GM15510 (cell line): ENCODE measurements around the gene SEMA6B.

Experiments
- POLR2A ChIP-seq: IDR thresholded peaks from 3 replicates; pipeline ENCODE4 v1.6.1; 2011; ENCODE audit warnings: borderline replicate concordance; ENCODE audit not compliant: insufficient read length; ENCODE audit errors: extremely low read depth

SEMA6B gene

DNA sequence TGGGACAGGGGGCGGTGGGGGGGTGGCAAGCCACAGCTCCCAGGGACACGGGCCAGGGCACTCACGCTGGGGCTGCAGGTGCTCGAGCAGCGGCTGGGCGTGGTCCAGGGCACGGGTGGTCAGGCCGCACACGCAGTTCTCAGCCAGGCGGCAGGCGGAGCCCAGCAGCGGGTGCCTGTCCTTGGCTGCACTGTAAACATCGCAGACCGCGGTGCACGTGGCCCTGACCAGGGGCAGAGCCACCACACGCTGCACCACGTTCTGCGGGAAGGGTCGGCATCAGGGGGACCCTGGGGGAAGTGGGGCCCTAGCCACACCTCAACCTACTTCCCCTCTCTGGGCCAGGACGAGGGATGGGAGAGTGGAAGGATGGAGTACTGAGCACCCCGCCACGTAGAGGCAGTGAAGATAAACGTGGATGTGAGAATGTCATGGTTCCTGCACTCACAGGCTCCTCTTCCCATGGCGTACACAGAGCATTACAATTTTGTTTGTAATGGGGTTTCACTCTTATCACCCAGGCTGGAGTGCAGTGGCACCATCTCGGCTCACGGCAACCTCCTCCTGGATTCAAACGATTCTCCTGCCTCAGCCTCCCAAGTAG, 27.8 kb downstream of the SEMA6B start:
- no peak for TF ChIP-seq POLR2A

DNA sequence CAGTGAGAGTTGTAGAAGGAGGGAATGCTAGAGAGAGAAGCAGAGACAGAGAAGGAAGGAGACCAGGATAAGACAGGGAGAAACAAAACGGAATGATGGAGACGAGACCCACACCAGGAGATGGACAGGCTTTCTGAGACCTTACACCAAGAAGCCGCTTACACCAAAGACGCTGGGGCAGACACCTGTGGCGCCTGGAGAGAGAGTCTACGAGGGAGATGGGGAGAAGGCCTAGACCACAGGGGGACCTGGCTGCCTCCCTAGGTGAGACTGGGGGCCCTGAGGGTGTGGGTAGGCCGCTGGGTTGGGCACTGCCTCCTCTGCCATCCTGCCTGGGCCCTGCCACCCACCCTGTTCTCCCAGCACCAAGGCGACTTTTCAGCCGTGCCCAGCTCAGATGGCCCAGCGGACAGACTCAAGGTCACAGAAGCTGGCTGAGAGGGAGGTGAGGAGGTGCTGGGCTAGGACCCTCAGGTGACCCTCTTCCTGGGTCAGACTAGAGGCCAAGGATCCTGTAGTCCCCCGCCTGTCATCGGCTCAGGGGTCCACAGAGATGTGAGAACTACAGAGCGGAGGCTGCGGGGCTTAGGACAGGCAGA, 29.5 kb downstream of the SEMA6B start:
- TF ChIP-seq POLR2A = no peak

DNA sequence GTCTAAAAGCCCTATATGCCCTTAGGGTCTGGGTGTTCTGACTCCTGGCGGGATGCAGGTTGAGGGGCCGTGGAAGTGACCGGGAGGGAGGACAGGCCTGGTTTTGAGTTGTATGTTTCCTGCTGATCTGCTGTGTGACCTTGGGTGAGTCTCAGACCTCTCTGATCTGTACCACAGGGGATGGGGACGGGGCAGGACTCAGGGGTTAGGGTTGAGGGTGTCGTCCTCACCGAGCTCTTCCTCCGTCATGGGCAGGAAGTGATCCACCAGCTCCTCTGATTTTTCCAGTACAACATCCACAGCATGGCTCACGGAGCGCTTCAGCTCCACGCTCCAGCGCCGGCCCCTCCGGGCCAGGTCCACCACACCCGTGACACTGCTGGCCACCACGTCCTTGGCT, 30.6 kb downstream of the SEMA6B start:
- TF ChIP-seq POLR2A = no peak

DNA sequence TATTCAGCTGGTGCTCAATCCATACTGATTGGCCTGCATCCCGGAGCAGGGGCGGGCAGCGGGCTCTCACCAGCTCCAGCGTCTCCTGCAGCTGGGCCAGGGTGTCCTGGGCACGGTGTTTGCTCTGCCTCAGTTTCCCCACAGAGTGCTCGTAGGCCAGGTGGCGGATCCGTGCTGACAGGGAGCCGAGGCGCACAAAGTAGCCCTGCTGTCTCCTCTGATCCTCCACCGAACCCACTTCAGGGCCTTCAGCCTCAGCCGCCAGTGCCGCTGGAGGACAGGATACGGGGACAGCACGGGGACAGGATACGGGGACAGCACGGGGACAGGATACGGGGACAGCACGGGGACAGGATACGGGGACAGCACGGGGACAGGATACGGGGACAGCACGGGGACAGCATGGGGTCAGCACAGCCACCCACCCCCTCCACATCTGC, 33.9 kb downstream of the SEMA6B start:
- no peak for TF ChIP-seq POLR2A

DNA sequence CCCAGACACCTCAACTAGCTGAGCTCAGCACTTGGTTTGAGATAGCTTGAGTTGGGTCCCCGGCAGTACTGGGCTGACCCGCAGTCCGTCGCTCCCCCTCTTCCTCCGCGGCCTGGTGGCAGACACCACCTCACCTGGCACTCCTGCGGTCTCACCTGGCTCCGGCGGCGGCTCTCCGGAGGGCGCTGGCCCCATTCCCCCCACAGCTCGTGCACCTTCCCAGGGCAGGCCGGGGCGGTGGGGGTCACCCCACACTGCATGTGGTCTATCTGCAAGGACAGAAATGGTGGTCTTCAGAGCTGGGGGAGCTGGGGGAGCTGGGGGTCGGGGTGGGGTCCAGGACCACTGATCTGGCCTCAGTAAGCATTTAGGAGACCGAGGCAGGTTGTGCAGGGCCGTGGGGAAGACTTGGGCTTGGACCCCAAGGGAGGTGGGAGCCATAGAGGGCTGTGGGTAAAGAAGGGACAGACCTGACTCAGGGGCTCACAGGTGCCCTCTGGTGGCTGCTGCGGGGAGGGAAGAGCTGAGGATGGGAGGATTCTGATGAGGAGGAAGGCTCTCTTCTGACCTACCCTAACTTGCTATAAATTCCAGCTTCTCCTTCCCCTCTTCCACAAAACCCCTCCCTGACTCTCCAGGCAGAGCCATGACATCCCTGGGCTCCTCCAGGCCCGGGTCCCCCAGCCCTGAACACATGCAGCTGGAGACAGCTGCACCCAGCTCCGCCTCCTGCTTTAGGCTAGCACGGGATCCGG, 34.5 kb downstream of the SEMA6B start:
- no peak for TF ChIP-seq POLR2A

DNA sequence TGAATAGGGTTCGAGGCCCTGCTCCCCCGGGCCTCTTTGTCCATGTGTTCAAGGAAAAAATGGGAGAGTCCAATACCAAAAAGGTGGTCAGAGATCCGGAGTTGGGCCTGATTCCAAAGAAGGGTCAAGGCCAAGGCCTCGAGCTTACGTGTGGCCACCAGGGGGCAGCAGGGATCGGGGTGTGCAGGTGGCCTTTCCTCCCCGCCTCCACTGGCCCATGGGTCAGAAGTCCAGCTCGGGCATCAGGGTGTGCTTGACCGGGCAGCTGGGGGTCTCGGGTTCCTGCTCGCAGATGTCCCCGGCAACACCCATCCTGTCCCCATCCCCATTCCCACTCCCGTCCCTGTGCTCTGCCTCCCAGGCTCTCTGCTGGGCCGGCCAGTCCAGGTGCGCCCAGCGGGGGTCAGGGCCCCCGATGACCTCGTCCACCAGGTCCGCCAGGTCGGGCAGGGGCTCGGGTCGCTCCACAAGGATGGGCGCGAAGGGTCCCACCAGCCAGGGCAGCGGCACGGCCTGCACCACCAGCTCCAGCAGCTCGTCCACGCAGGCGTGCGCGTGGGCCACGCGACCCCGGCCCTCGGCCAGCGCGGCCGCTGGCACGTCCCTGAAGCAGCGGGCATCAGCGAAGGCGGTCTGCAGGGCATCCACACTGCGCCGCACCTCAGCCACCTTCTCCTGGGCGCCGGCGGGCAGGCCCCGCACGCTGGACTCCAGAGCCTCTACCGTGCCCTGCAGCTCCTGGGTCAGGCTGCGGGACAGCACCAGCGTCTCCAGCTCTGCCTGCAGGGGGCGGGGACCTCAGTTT, 36.0 kb downstream of the SEMA6B start:
- TF ChIP-seq POLR2A = no peak

DNA sequence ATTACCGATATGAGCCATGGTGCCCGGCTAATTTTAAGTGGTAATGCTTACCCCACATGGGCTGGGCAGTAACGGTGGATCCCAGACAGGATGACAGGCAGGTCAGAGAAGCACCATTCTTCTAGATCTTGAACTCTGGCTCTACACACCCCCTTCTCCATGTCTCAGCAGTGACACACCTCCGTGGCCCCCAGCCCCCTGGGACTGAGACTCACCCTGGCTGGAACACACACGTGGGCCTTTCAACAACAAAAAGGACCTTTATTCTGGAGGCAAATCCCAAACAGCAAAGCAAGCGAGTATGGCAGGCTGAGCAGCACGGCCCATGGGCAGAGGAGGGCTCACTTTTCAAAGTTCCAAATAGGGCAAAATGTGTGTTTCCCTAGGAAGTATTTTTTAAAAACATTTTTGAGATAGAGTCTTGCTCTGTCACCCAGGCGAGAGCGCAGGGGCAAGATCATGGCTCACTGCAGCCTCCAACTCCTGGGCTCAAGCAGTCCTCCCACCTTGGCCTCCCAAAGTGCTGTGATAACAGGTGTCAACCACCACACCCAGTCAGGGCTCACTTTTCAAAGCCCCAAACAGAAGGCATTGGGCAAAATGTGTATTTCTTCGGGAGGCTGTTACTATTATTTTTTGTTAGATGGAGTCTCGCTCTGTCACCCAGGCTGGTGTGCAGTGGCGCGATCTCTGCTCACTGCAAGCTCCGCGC, 37.0 kb downstream of the SEMA6B start:
- no peak for TF ChIP-seq POLR2A

DNA sequence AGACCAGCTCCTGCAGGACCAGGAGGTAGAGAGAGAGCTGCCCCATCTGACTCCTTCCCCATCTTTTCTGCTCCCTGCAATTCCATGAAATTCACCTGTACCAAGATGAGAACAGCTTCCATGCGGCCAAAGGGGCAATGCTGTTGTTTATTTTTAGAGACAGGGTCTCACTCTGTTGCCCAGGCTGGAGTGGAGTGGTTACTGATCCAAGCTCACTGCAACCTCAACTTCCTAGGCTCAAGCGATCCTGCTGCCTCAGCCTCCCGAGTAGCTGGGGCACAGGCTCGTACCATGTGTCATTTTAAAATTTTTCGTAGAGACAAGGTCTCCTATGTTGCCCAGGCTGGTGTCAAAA, 37.6 kb downstream of the SEMA6B start:
- TF ChIP-seq POLR2A = no peak

DNA sequence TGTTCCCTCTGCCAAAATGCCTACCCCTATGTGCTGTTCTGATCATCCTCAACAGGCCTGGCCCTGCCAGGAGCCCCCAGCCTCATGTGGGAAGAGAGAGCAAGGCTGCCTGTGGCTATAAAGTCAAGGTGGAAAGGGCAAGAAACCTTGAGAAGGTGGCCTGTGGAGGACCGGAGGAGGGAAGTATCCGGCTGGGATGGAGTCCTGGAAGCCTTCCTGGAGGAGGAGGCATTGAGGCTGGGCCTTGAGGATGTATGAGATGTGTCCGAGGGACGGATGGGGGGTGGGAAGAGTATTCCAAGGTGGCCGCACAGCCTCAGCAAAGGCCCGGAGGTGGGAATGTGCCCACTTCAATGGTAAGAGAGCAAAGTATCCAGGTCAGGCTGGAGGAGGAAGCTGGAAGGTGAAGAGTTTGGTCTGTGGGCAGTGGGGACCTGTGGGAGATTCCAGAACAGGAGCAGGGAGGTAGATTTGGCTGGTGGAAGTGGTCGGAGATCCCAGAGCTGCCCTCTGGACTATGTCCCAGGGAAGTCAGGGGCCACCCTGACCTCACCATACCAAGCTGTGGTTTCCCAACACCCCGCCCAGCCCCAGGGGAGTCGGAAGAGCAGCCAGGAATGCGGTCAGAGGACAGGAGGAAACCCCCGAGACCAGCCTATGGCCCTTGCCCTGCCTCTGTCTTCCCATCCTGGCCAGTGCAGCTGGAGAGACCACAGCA, 38.2 kb downstream of the SEMA6B start:
- TF ChIP-seq POLR2A = no peak

DNA sequence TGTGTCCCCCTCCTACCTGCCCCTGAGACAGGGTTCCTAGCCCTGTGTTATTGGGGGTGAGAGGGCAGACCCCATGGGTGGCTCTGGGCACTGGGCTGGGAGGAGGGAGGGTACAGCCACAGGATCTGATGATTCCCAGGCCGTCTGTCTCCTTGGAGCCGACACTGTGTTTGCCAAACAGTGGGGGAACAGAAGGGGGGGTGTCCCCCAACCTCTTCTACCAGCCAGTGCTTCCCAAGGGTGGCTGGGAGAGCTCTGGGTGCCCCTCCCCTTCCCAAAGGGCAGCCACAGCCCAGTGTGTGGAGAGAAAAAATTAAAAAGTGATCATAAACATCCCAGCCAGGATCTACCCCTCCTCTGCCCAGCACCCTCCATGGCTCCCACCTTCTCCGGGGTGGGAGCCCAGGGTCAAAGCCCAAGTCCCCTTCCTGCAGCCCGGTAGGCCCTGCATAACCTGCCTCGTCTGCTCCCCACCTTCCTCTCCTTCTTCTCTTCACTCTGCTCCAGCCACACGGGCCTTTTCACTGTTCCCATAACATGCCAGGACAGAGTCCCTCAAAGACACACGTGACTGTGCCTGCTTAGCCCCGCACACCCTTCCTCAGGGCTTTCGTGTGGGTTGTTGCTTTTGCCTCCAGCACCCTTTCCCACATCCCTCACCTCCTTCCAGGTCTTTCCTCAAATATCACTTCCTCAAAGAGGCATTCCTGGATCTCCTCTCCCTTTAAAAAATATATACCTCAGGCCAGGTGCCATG, 39.8 kb downstream of the SEMA6B start:
- no peak for TF ChIP-seq POLR2A

DNA sequence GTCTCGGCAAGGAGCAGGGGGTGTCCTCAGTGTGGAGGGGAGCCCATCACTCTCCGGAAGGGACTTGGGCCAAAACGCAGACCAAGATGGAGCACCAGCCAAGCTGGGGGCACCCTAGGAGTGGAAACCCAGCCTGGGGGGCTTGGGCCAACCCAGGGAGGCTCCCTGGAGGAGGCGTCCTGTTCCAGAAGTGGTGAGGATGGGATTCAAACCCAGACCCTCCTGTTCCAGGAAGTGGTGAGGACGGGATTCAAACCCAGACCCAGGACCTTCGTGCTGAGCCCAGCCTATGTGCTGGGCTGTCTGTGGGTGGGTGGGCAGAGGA, 40.4 kb downstream of the SEMA6B start:
- TF ChIP-seq POLR2A = no peak

DNA sequence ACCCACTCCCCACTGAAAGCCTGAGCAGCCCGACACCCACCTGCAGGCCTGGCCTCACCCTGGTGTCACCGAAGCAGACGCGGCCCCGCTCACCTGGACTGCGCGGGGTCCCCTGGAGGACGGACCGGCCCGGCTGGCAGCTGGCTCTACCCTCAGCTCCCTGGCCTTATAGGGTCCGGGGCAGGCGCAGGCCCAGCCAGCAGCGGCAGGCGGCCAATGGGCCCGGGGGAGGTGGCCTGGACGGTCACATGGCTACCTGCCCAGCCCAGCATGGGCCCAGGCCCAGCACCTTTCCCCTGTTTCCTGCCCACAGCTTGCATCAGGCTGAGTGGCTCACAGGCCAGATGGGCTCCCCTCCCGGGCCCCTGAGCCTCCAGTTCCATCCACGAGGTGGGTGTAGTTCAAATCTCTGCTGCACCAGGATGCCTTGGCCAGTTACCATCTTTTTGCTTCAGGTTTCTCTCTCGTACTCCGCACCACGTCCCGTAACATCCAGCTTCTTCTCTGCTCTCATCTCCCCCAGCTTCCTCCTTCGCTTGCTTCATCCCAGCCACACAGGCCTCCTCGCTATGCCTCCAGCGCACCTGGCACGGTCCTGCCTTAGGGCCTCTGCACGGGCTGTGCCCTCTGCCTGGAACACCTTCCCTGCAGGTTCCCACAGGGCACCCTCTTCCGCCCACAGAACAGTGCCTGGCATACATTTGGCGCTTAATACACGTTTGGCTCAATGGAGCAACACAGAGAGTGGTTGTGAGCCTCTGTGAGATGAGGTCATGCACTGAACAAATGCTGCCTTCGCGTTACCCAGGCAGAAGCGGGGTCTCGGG, 40.9 kb downstream of the SEMA6B start, which contains the start of gene PLIN4:
Gene PLIN4 (minus strand): TSS at position 142 of the 827 bp plus-strand sequence. CDS start 214 bp downstream, outside the sequence.
- no peak for TF ChIP-seq POLR2A

DNA sequence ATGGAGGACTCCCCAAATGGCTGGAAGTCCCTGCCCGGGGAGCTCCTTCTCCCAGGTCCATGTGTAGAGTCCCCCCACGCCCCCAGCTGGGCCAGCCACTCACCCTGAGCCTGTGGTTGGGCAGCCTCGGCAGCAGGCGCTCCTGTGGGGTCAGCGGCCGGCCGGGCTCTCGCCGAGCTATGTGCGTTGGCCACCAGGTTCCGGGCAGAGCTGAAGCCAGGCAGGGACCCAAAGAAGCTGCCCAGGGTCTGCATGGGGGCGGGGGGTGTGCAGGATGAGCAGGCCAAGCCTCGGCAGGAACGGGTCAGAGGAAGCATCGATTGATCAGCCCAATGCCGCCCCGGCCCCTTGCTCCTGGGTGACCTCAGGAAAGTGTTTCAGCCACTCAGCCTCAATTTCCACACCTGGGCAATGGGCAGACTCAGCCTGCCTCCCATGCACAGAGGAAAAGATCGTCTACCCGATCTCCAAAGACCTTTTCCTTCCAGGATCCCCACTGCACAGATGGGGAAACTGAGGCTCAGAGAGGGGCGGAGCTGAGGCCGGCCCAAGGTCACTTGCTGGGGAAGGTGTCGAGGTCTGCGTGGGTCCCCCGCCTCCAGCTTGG, 41.9 kb downstream of the SEMA6B start:
- no peak for TF ChIP-seq POLR2A

DNA sequence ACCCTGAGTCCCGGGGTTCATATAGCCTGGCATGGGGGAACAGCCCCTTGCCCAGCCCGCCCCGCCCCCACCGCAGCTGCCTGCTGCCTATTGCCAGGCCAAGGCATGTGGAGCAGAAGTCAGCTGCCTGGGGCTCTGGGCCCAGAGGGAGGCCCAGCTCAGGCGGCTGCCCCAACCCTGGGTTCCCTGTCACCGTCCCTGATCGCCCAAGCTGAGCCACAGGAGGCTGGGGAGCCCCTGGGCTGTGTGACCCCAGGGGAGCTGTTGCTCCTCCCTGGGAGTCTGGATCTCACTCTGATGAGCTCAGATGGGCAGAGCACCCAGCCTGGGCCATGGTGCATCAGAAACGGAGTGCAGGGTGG, 42.6 kb downstream of the SEMA6B start:
- TF ChIP-seq POLR2A = no peak
